Right lobe of liver (tissue), 4 donors: ENCODE measurements around the gene CYB561D1.

Experiments used
- CTCF ChIP-seq, 4 donors: fragments of 200-600 bp in 3 of 4; fragments of 450-650 bp in 1 of 4; IDR thresholded peaks; one replicate each; pipeline versions ENCODE4 v1.5.1 to v1.8.0; 2016 to 2022; ENCODE audit warnings: antibody characterized with exemption in 4 of 4, mild to moderate bottlenecking in 2 of 4
- POLR2A ChIP-seq: fragments of 450-650 bp; IDR thresholded peaks from one replicate; pipeline ENCODE4 v1.6.1; 2017; ENCODE audit warnings: antibody characterized with exemption, mild to moderate bottlenecking
- donor health status: DM: no; HTN: no; CAD: no.
- donor health status: DM: no; HTN: no; CAD: no.
- donor health status: DM: no; HTN: yes; CAD: no.

GRCh38 chr1:109457819-109458218, 36.1 kb upstream of the CYB561D1 start:
- TF ChIP-seq POLR2A (no peak), CTCF (IDR thresholded peaks at IDR 0.05) (no peak)
